PC-3 (cell line): Measurements from ENCODE around the gene REPS2. TPM values are rescaled to one million over a fixed set of nuclear protein-coding genes. Genes with fewer than 3 reads are reported as not detected.
A peak's percentile ranks its signal among the peaks of the same experiment; 100 is the strongest.

ENCODE experiments used
- ATAC-seq: fragments of 200-7000 bp; cut with Tn5 transposase; 2 replicates; pipeline ENCODE4 v1.9.1; 2020; ENCODE audit warnings: mild to moderate bottlenecking, moderate library complexity
- BruUV-seq: library from RNA; stranded (reverse); fragments of 400-500 nt; replicated peaks from 2 replicates; lab custom pipeline; 2021; lab: Mats Ljungman, UMichigan
- CTCF ChIA-PET: fragments of 300-600 bp; sonication (Branson Sonifier 250); formaldehyde crosslinking; loops from one replicate; lab custom pipeline; 2022; ENCODE audit warnings: antibody characterized with exemption; lab: Charles Lee
- POLR2A ChIA-PET: fragments of 300-600 bp; sonication (Branson Sonifier 250); formaldehyde crosslinking; loops from one replicate; lab custom pipeline; 2022; ENCODE audit warnings: antibody characterized with exemption; ENCODE audit not compliant: unreplicated experiment; lab: Charles Lee
- DNase-seq: peaks from one replicate; pipeline ENCODE4 v3.0.0-alpha.2; 2015
- H2AFZ ChIP-seq: fragments of 300-600 bp; sonication (generic); 2 replicates; pipeline ENCODE4 v1.6.0; 2016; ENCODE audit warnings: antibody characterized with exemption, low read length
- H3F3A ChIP-seq: fragments of 300-600 bp; sonication (generic); one replicate; pipeline ENCODE4 v1.6.0; 2017; ENCODE audit warnings: antibody characterized with exemption, low read length, control low read depth, mild to moderate bottlenecking; ENCODE audit not compliant: unreplicated experiment
- H3K27ac ChIP-seq: fragments of 300-600 bp; sonication (generic); 2 replicates; pipeline ENCODE4 v1.5.1; 2016; ENCODE audit warnings: mild to moderate bottlenecking, low read length
- H3K27me3 ChIP-seq: fragments of 300-600 bp; sonication (generic); 2 replicates; pipeline ENCODE4 v1.6.1; 2016; ENCODE audit warnings: low read length, mixed read lengths
- H3K36me3 ChIP-seq: fragments of 300-600 bp; sonication (generic); 2 replicates; pipeline ENCODE4 v1.6.1; 2016; ENCODE audit warnings: low read depth, mixed run types, low read length, mixed read lengths
- H3K4me1 ChIP-seq: fragments of 300-600 bp; sonication (generic); 2 replicates; pipeline ENCODE4 v1.5.1; 2016; ENCODE audit warnings: low read length; ENCODE audit not compliant: insufficient read depth
- H3K4me2 ChIP-seq: fragments of 300-600 bp; sonication (generic); 2 replicates; pipeline ENCODE4 v1.6.0; 2016; ENCODE audit warnings: low read length
- H3K4me3 ChIP-seq: fragments of 300-600 bp; sonication (generic); 2 replicates; pipeline ENCODE4 v1.5.1; 2016; ENCODE audit warnings: mild to moderate bottlenecking, low read length, mixed read lengths
- H3K79me2 ChIP-seq: fragments of 300-600 bp; sonication (generic); 2 replicates; pipeline ENCODE4 v1.6.1; 2017; ENCODE audit warnings: low read length, mixed read lengths
- H3K9ac ChIP-seq: fragments of 300-600 bp; sonication (generic); 2 replicates; pipeline ENCODE4 v1.6.0; 2016; ENCODE audit warnings: mild to moderate bottlenecking, low read length
- H3K9me2 ChIP-seq: fragments of 300-600 bp; sonication (generic); replicated peaks from 2 replicates; pipeline ENCODE4 v1.6.1; 2016; ENCODE audit warnings: mixed run types, low read length, mixed read lengths
- H3K9me3 ChIP-seq: fragments of 300-600 bp; sonication (generic); 2 replicates; pipeline ENCODE4 v1.6.1; 2016; ENCODE audit warnings: low read length, mixed read lengths
- H4K20me1 ChIP-seq: fragments of 300-600 bp; sonication (generic); 2 replicates; pipeline ENCODE4 v1.6.1; 2016; ENCODE audit warnings: low read length, mixed read lengths
- EZH2 ChIP-seq: fragments of 300-600 bp; sonication (generic); IDR thresholded peaks from one replicate; pipeline ENCODE4 v1.6.1; 2017; ENCODE audit warnings: antibody characterized with exemption, mild to moderate bottlenecking, low read length; ENCODE audit not compliant: unreplicated experiment
- EZH2phosphoT487 ChIP-seq: fragments of 300-600 bp; sonication (generic); IDR thresholded peaks from 2 replicates; pipeline ENCODE4 v1.6.1; 2018; ENCODE audit warnings: mild to moderate bottlenecking, antibody characterized with exemption, low read length, borderline replicate concordance
- intact Hi-C: fragments of 100-400 bp; cut with micrococcal nuclease; formaldehyde crosslinking; loops from 2 replicates; pipeline ENCODE4 v1.9.0; 2023
- total RNA-seq: library from RNA; depleted of rRNA; stranded (reverse); fragments of >200 nt; gene quantifications from 2 replicates; pipeline ENCODE4 v1.2.3, GENCODE V29; 2014
- TF ChIP-seq, protein P1 (sequence below): fragments of 300-600 bp; sonication (generic); conservative IDR thresholded peaks from 2 replicates; pipeline ENCODE4 v1.5.1; 2017; ENCODE audit warnings: antibody characterized with exemption, low read depth, mild to moderate bottlenecking, low read length

REPS2 gene
- total RNA-seq, 1 experiment from 2014 or later, result 6.3 TPM

DNA sequence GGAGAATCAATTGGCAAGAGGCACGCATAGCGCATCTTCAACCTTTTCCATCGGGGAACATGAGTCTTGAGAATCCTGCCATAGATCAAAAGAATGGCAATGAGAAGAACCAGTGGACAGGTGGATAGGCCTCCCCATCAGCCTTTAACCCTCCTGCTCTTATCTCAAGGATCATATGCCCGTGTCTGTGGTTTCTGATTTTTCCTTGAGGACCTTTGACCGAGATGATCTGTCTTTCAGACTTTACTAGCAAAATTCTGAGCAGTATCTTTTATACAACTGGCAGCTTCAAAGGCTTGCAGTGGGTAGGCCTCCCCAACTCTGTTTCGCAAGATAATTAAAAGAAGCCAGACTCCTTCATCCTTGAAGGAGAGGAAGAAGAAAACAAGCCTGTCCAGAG lies 174.4 kb downstream of the REPS2 start:
- no peak overlapping the region for H3K4me2 ChIP-seq
- no peak overlapping the region for H3K27ac ChIP-seq
- H3K9me3 ChIP-seq, result no peaks in the 10 kb centered on the region
- no peaks in the 10 kb centered on the region for H3K27me3 ChIP-seq
- no peak overlapping the region for H2AFZ ChIP-seq
- no peaks in the 10 kb centered on the region for H3K36me3 ChIP-seq
- H3K4me3 ChIP-seq, result no peak overlapping the region
- H3F3A ChIP-seq, result no peaks in the 10 kb centered on the region
- H3K4me1 ChIP-seq, result no peaks in the 10 kb centered on the region
- intact Hi-C loops, result loop anchor here (1.0 to 5.0 kb wide), 2 partner anchors 256 to 569 kb away; partner anchors contain the start of gene NHS
- ChIA-PET CTCF (interaction anchor here (0.5 kb wide), 1 partner anchor 217 kb away, joined by 5 read pairs; no protein-coding TSS in a partner anchor), POLR2A (no interaction called here)
- TF ChIP-seq, protein P1, sequence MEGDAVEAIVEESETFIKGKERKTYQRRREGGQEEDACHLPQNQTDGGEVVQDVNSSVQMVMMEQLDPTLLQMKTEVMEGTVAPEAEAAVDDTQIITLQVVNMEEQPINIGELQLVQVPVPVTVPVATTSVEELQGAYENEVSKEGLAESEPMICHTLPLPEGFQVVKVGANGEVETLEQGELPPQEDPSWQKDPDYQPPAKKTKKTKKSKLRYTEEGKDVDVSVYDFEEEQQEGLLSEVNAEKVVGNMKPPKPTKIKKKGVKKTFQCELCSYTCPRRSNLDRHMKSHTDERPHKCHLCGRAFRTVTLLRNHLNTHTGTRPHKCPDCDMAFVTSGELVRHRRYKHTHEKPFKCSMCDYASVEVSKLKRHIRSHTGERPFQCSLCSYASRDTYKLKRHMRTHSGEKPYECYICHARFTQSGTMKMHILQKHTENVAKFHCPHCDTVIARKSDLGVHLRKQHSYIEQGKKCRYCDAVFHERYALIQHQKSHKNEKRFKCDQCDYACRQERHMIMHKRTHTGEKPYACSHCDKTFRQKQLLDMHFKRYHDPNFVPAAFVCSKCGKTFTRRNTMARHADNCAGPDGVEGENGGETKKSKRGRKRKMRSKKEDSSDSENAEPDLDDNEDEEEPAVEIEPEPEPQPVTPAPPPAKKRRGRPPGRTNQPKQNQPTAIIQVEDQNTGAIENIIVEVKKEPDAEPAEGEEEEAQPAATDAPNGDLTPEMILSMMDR, result no peak
- TF ChIP-seq EZH2phosphoT487 (no peak), EZH2 (no peak)
- DNase-seq, result no peak
- no peak overlapping the region for H3K9ac ChIP-seq
- no peaks in the 10 kb centered on the region for H3K79me2 ChIP-seq
- H3K9me2 ChIP-seq, result no peaks in the 10 kb centered on the region
- BruUV-seq, result no TSS peak
- ATAC-seq, result no peak
- H4K20me1 ChIP-seq, result no peaks in the 10 kb centered on the region

DNA sequence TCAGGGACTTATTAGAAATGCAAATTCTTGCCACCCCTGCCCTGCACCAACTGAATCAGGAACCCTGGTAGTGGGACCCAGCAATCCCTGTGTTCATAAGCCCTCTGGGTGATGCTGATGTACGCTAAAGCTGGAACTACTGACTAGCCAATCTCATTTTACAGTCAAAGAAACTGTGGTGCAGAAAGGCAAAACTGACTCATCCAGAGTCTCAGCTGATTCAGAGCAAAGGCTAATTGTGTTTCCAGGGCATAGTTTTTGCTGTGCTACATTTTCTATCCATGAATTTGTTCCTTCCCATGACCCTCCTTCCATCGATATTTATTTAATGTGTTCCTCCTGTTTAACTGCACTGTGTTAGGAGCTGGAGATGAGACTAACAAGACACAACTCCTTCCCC lies 207.5 kb downstream of the REPS2 start:
- H3K9ac ChIP-seq, result no peak overlapping the region
- no peaks in the 10 kb centered on the region for H3K79me2 ChIP-seq
- ChIA-PET CTCF (no interaction called here), POLR2A (no interaction called here)
- peaks cover 3% of the 10 kb centered on the region; the same call in 1 of the 2 replicates for H3K4me1 ChIP-seq
- no peak overlapping the region for H3K4me2 ChIP-seq
- H3K4me3 ChIP-seq, result no peak overlapping the region
- H3K27ac ChIP-seq, result no peak overlapping the region
- no TSS peak for BruUV-seq
- TF ChIP-seq, protein P1, result no peak
- TF ChIP-seq EZH2phosphoT487 (no peak), EZH2 (no peak)
- intact Hi-C loops, result no loop called here
- H3K9me2 ChIP-seq, result no peaks in the 10 kb centered on the region
- no peaks in the 10 kb centered on the region for H3K9me3 ChIP-seq
- no peaks in the 10 kb centered on the region for H3K27me3 ChIP-seq
- ATAC-seq (no peak), DNase-seq (peak; percentile 55)
- H4K20me1 ChIP-seq, result no peaks in the 10 kb centered on the region
- H2AFZ ChIP-seq, result no peak overlapping the region
- no peaks in the 10 kb centered on the region for H3F3A ChIP-seq
- H3K36me3 ChIP-seq, result no peaks in the 10 kb centered on the region

DNA sequence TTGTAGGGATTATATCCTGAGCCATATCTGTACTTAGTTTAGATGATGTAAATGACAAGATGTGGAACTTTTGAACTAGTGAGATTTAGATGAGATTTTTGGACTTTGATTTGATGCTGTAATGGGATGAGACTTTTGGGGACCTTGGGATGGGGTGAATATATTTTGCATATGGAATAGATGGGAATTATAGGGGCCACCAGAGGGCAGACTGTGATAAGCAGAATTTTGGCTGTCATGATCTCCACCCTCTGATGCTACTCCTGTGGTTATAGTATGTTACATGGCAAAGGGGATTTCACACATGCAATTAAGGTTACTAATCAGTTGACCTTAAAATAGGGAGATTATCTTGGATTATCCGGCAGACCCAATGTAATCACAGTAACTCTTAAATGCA lies 214.5 kb downstream of the REPS2 start:
- H3K9me3 ChIP-seq, result peaks cover 23% of the 10 kb centered on the region
- H3K36me3 ChIP-seq, result peaks cover 4% of the 10 kb centered on the region; the same call in 1 of the 2 replicates
- H3K4me1 ChIP-seq, result no peaks in the 10 kb centered on the region
- H3K4me2 ChIP-seq, result no peak overlapping the region
- H3K79me2 ChIP-seq, result no peaks in the 10 kb centered on the region
- ChIA-PET POLR2A (no interaction called here), CTCF (no interaction called here)
- H4K20me1 ChIP-seq, result no peaks in the 10 kb centered on the region
- no peak overlapping the region for H3K9ac ChIP-seq
- no peak overlapping the region for H3K4me3 ChIP-seq
- no peak overlapping the region for H3K27ac ChIP-seq
- DNase-seq, result peak; percentile 38
- no peaks in the 10 kb centered on the region for H3K9me2 ChIP-seq
- ATAC-seq, result no peak
- intact Hi-C loops, result loop anchor here (1.0 to 2.0 kb wide), 3 partner anchors 160 to 529 kb away; no protein-coding TSS in a partner anchor
- BruUV-seq, result no TSS peak
- TF ChIP-seq, protein P1, result peak; percentile 65
- no peak for TF ChIP-seq EZH2
- no peak for TF ChIP-seq EZH2phosphoT487
- H2AFZ ChIP-seq, result no peak overlapping the region
- no peaks in the 10 kb centered on the region for H3K27me3 ChIP-seq
- no peaks in the 10 kb centered on the region for H3F3A ChIP-seq
